AG09309 (cell line): Measurements from ENCODE around the gene DSE.

Experiments
- DNase-seq: peaks from one replicate; pipeline ENCODE4 v3.0.0-alpha.2; 2010; ENCODE audit warnings: low read depth
- H3K4me3 ChIP-seq: 2 replicates; pipeline ENCODE4 v1.5.1; 2011; ENCODE audit warnings: mild to moderate bottlenecking, low read depth, low read length, moderate library complexity; ENCODE audit not compliant: control insufficient read depth
- CTCF ChIP-seq: IDR thresholded peaks from 2 replicates; pipeline ENCODE4 v1.5.1; 2011; ENCODE audit warnings: mild to moderate bottlenecking, low read depth, low read length, inconsistent platforms; ENCODE audit not compliant: insufficient read depth, control insufficient read depth; ENCODE audit errors: missing control alignments

The DSE gene

GRCh38 chr6:116412270-116412669 is 41.5 kb downstream of the DSE start:
- no peak for DNase-seq
- TF ChIP-seq CTCF, result no peak
- no peak overlapping the region for H3K4me3 ChIP-seq

DNA sequence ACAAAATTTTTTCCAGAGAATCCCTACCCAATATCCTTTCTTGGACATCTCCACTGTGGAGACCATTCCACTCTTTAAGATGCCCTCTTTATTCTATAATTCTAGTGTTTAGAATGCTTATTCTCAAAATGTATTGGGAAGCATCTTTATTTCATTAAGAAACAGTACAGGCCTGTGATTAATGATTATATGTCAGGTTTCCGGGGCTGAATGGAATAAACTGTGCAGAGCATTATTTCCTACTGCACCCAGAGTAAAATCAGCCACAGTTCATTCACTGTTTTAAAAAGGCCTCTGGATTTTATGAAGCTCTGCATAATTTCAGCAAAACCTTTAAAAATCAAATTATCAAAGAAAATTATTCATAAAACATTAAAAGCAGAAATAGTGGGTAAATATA is 42.6 kb downstream of the DSE start:
- no peak for DNase-seq
- TF ChIP-seq CTCF, result no peak
- H3K4me3 ChIP-seq, result no peak overlapping the region

DNA sequence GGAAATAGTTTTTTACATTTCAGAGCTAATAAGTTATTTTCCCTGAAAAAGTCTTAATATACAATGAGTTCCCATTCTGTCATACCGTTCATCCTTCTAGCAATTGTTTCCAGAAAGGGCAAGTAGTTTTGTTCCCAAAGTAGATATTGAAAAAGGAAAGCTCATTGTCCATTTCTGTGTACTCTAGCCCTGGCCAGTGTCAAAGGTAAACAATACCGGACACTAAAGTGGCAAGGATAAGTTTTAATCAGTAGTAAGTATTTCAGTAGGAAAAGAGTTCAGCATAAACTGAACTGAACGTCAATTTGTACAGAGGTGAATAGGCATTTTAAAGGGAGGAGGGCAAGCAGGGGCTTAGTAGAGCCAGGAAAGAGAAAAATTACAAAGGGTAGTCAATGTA is 46.9 kb downstream of the DSE start:
- H3K4me3 ChIP-seq, result no peak overlapping the region
- DNase-seq, result no peak
- TF ChIP-seq CTCF, result no peak

GRCh38 chr6:116419069-116419786 is 48.5 kb downstream of the DSE start:
- no peak overlapping the region for H3K4me3 ChIP-seq
- no peak for DNase-seq
- TF ChIP-seq CTCF, result no peak

DNA sequence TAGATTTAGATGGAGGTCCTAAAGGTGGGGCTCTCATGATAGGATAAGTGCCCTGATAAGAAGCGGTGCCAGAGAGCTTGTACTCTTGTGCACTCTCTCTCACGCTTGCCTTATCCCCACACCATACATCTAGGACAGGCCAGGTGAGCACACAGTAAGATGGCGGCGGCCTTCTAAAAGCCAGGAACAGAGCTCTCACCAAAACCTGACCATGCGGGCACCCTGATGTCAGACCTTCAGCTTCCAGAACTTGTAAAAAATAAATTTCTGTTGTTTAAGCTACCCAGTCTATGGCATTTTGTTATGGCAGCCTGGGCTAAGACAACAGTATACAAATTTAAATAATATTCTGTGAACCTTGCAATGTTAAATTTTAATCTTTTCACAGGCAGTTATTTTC is 49.6 kb downstream of the DSE start:
- no peak overlapping the region for H3K4me3 ChIP-seq
- TF ChIP-seq CTCF, result no peak
- no peak for DNase-seq

DNA sequence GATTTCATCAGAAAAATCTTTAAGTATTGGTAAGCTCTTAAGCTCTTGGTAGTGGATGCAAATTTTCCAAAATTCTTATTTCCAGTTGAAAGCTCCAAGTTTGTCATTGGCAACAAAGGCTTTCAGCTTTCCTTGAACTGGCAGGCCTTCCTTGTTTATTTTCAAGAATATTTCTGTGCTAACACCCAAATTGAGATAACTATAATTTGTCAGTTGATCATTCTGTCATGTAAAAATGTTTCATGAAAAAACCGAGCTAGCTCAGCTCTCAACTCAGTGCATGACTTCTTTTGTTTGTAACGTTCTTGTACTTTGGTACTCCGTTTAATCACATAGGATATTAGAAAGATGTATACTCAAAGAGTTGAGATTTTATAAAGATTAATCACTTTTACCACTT is 51.5 kb downstream of the DSE start:
- DNase-seq, result no peak
- H3K4me3 ChIP-seq, result no peak overlapping the region
- no peak for TF ChIP-seq CTCF
